NT2/D1 (cell line): ENCODE measurements around the gene TGFB2.

Experiments used
- SUZ12 ChIP-seq: IDR thresholded peaks from 2 replicates; pipeline ENCODE4 v1.6.1; 2011; ENCODE audit not compliant: insufficient read length, insufficient read depth; ENCODE audit errors: extremely low read depth
- YY1 ChIP-seq: IDR thresholded peaks from 2 replicates; pipeline ENCODE4 v1.6.1; 2011; ENCODE audit not compliant: insufficient read length, insufficient read depth
- ZNF274 ChIP-seq: IDR thresholded peaks from 2 replicates; pipeline ENCODE4 v1.6.1; 2011; ENCODE audit warnings: mild to moderate bottlenecking, low read depth, low read length

- no peak for TF ChIP-seq YY1
- no peak for TF ChIP-seq ZNF274
- no peak for TF ChIP-seq SUZ12
Observed at GRCh38 chr1:218462587-218462986, 117.5 kb downstream of the TGFB2 start.
